Measurements from ENCODE around the gene ANKRD42.

Gene ANKRD42

GRCh38 chr11:83193315-83194280 is at the start of gene ANKRD42:
Gene ANKRD42 (plus strand): TSS chr11:83193712. CDS start chr11:83194671, 959 bp downstream.
- Histone ChIP-seq H3K36me3 (ENCODE audit: control insufficient read depth, insufficient read depth, low read length) (no peaks in the 10 kb centered on the region), H3K4me1 (ENCODE audit: control insufficient read depth, insufficient read depth, low read length) (peaks cover 25% of the 10 kb centered on the region)

GRCh38 chr11:83147895-83148294 is 45.6 kb upstream of the ANKRD42 start:
- Histone ChIP-seq H3K9me3 (ENCODE audit: control insufficient read depth, low read length) (no peaks in the 10 kb centered on the region), H3K4me3 (ENCODE audit: low read length) (no peak overlapping the region), H3K27me3 (ENCODE audit: control insufficient read depth, insufficient read depth, low read length) (no peaks in the 10 kb centered on the region), H3K9ac (ENCODE audit: low read length) (no peak overlapping the region), H3K4me1 (ENCODE audit: control insufficient read depth, insufficient read depth, low read length) (peaks cover 4% of the 10 kb centered on the region), H3K36me3 (ENCODE audit: control insufficient read depth, insufficient read depth, low read length) (no peaks in the 10 kb centered on the region)

More at GRCh38 chr11:83193315-83194280, at the start of gene ANKRD42:
- H3K4me3 ChIP-seq (ENCODE audit: low read length): peak within 1 kb of the TSS; percentile 86
- peak within 1 kb of the TSS; percentile 92 for H3K9ac ChIP-seq (ENCODE audit: low read length)
- no peaks in the 10 kb centered on the region for H3K27me3 ChIP-seq (ENCODE audit: control insufficient read depth, insufficient read depth, low read length)
- no peaks in the 10 kb centered on the region for H3K9me3 ChIP-seq (ENCODE audit: control insufficient read depth, low read length)

DNA sequence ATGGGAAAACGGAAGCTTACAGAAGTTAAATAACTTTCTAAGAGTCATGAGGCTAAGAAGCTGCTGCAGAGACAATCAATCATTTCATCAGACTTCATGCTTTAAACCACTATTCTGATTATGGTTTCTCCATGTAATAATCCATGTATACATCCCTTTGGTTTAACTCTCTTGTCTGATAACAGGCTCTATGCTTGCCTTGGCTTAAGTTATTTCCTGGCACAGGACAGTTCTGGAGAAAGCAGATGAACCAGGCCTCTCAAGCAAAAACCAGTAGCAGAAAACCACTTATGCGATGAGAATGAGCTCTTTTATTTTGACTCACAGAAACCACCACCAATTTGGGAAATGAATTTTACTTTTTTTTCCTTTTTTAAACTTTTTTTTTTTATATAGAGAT is 43.1 kb upstream of the ANKRD42 start:
- Histone ChIP-seq H3K36me3 (ENCODE audit: control insufficient read depth, insufficient read depth, low read length) (no peaks in the 10 kb centered on the region), H3K4me1 (ENCODE audit: control insufficient read depth, insufficient read depth, low read length) (peaks cover 4% of the 10 kb centered on the region), H3K4me3 (ENCODE audit: low read length) (no peak overlapping the region), H3K27me3 (ENCODE audit: control insufficient read depth, insufficient read depth, low read length) (no peaks in the 10 kb centered on the region), H3K9me3 (ENCODE audit: control insufficient read depth, low read length) (no peaks in the 10 kb centered on the region), H3K9ac (ENCODE audit: low read length) (no peak overlapping the region)

GRCh38 chr11:83151274-83151977 is 42.1 kb upstream of the ANKRD42 start:
- Histone ChIP-seq H3K4me3 (ENCODE audit: low read length) (no peak overlapping the region), H3K4me1 (ENCODE audit: control insufficient read depth, insufficient read depth, low read length) (peaks cover 4% of the 10 kb centered on the region), H3K9ac (ENCODE audit: low read length) (no peak overlapping the region), H3K9me3 (ENCODE audit: control insufficient read depth, low read length) (no peaks in the 10 kb centered on the region), H3K27me3 (ENCODE audit: control insufficient read depth, insufficient read depth, low read length) (no peaks in the 10 kb centered on the region), H3K36me3 (ENCODE audit: control insufficient read depth, insufficient read depth, low read length) (no peaks in the 10 kb centered on the region)

DNA sequence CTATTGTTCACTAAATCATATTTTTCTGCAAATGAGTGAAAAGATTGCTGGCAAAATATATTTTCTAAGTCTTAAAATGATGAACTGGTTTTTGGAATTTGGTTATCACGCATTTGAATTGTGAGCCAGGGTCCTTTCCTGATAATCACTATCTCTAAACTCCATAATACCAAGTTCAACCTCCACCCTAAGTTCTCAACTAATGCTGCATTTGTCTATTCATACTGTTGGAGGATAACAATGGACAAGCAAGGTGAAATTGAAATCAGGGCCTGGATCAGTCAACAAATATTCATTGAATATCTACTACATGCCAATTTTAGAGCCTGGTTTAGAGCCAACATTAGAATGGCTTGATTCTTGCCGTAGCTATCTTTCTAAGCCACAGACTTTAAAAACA is 41.2 kb upstream of the ANKRD42 start:
- H3K4me3 ChIP-seq (ENCODE audit: low read length): no peak overlapping the region
- H3K9me3 ChIP-seq (ENCODE audit: control insufficient read depth, low read length): no peaks in the 10 kb centered on the region

GRCh38 chr11:83153764-83154163 is 39.7 kb upstream of the ANKRD42 start:
- H3K36me3 ChIP-seq (ENCODE audit: control insufficient read depth, insufficient read depth, low read length): no peaks in the 10 kb centered on the region
- H3K9me3 ChIP-seq (ENCODE audit: control insufficient read depth, low read length): no peaks in the 10 kb centered on the region
- no peaks in the 10 kb centered on the region for H3K27me3 ChIP-seq (ENCODE audit: control insufficient read depth, insufficient read depth, low read length)
- peaks cover 4% of the 10 kb centered on the region for H3K4me1 ChIP-seq (ENCODE audit: control insufficient read depth, insufficient read depth, low read length)
- H3K4me3 ChIP-seq (ENCODE audit: low read length): no peak overlapping the region
- no peak overlapping the region for H3K9ac ChIP-seq (ENCODE audit: low read length)

More for the DNA sequence above, 41.2 kb upstream of the ANKRD42 start:
- Histone ChIP-seq H3K9ac (ENCODE audit: low read length) (no peak overlapping the region), H3K36me3 (ENCODE audit: control insufficient read depth, insufficient read depth, low read length) (no peaks in the 10 kb centered on the region), H3K4me1 (ENCODE audit: control insufficient read depth, insufficient read depth, low read length) (peaks cover 4% of the 10 kb centered on the region), H3K27me3 (ENCODE audit: control insufficient read depth, insufficient read depth, low read length) (no peaks in the 10 kb centered on the region)

- H3K4me1 ChIP-seq (ENCODE audit: control insufficient read depth, insufficient read depth, low read length): peaks cover 10% of the 10 kb centered on the region
Measured at GRCh38 chr11:83156144-83156995, 37.1 kb upstream of the ANKRD42 start.

GRCh38 chr11:83156996-83157593 is 36.4 kb upstream of the ANKRD42 start, which contains the start of gene PCF11:
Gene PCF11 (plus strand): TSS chr11:83157131. CDS start chr11:83157440, 309 bp downstream.
- Histone ChIP-seq H3K9ac (ENCODE audit: low read length) (peak within 1 kb of the TSS; percentile 100), H3K4me3 (ENCODE audit: low read length) (peak within 1 kb of the TSS; percentile 98), H3K36me3 (ENCODE audit: control insufficient read depth, insufficient read depth, low read length) (no peaks in the 10 kb centered on the region), H3K4me1 (ENCODE audit: control insufficient read depth, insufficient read depth, low read length) (peaks cover 15% of the 10 kb centered on the region), H3K9me3 (ENCODE audit: control insufficient read depth, low read length) (no peaks in the 10 kb centered on the region), H3K27me3 (ENCODE audit: control insufficient read depth, insufficient read depth, low read length) (no peaks in the 10 kb centered on the region)

More at GRCh38 chr11:83156144-83156995, 37.1 kb upstream of the ANKRD42 start:
- Histone ChIP-seq H3K9ac (ENCODE audit: low read length) (peak overlapping the region; percentile 94), H3K4me3 (ENCODE audit: low read length) (peak overlapping the region; percentile 97), H3K27me3 (ENCODE audit: control insufficient read depth, insufficient read depth, low read length) (no peaks in the 10 kb centered on the region), H3K36me3 (ENCODE audit: control insufficient read depth, insufficient read depth, low read length) (no peaks in the 10 kb centered on the region), H3K9me3 (ENCODE audit: control insufficient read depth, low read length) (no peaks in the 10 kb centered on the region)

- Histone ChIP-seq H3K36me3 (ENCODE audit: control insufficient read depth, insufficient read depth, low read length) (no peaks in the 10 kb centered on the region), H3K4me1 (ENCODE audit: control insufficient read depth, insufficient read depth, low read length) (peaks cover 16% of the 10 kb centered on the region)
Measured at GRCh38 chr11:83157594-83158356, 35.7 kb upstream of the ANKRD42 start.

GRCh38 chr11:83158357-83158786 is 35.1 kb upstream of the ANKRD42 start:
- no peaks in the 10 kb centered on the region for H3K27me3 ChIP-seq (ENCODE audit: control insufficient read depth, insufficient read depth, low read length)
- H3K36me3 ChIP-seq (ENCODE audit: control insufficient read depth, insufficient read depth, low read length): no peaks in the 10 kb centered on the region
- H3K4me3 ChIP-seq (ENCODE audit: low read length): peak overlapping the region; percentile 98
- no peaks in the 10 kb centered on the region for H3K9me3 ChIP-seq (ENCODE audit: control insufficient read depth, low read length)
- peak overlapping the region; percentile 100 for H3K9ac ChIP-seq (ENCODE audit: low read length)
- peaks cover 16% of the 10 kb centered on the region for H3K4me1 ChIP-seq (ENCODE audit: control insufficient read depth, insufficient read depth, low read length)

More at GRCh38 chr11:83157594-83158356, 35.7 kb upstream of the ANKRD42 start:
- H3K27me3 ChIP-seq (ENCODE audit: control insufficient read depth, insufficient read depth, low read length): no peaks in the 10 kb centered on the region
- peak overlapping the region; percentile 100 for H3K9ac ChIP-seq (ENCODE audit: low read length)
- peak overlapping the region; percentile 98 for H3K4me3 ChIP-seq (ENCODE audit: low read length)
- no peaks in the 10 kb centered on the region for H3K9me3 ChIP-seq (ENCODE audit: control insufficient read depth, low read length)
